SW 1271 (cell line): ENCODE data around the gene NUAK2.
"Not testable (repeated sequence)": the region's sequence is repeated elsewhere in the genome, so short reads cannot be mapped to it uniquely, and the experiment has no call there.

Experiments
- DNase-seq, 2 experiments: peaks; one replicate each; lab custom pipeline; 2025; lab: John Stamatoyannopoulos, UW

NUAK2 gene

GRCh38 chr1:205297546-205298177 is 23.9 kb downstream of the NUAK2 start:
- not testable (repeated sequence) for DNase-seq

- DNase-seq = no peak
Observed at GRCh38 chr1:205296154-205296553, 25.4 kb downstream of the NUAK2 start.

DNA sequence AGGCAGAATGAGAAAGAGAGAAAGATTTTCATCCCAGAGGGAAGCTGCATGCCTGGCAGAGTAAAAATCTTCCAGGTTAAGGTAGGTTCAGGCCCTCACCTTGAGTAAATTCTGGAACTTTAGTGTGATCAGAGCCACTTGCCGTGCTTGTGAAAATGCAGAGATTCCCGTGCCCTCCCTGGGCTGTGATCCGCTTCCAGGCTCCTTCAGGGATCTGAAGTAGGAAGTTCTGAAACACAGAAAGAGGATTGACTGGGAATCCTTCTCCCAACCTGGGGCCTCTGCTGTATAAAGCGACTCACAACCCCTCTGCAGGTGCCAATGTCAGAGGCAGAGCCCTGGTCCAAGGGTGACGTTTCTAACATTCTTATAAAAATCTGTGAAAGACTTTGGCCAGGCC is 26.6 kb downstream of the NUAK2 start:
- no peak for DNase-seq

- DNase-seq = peak; percentile 61 to 85
Observed at GRCh38 chr1:205294175-205294917, 27.2 kb downstream of the NUAK2 start.

DNA sequence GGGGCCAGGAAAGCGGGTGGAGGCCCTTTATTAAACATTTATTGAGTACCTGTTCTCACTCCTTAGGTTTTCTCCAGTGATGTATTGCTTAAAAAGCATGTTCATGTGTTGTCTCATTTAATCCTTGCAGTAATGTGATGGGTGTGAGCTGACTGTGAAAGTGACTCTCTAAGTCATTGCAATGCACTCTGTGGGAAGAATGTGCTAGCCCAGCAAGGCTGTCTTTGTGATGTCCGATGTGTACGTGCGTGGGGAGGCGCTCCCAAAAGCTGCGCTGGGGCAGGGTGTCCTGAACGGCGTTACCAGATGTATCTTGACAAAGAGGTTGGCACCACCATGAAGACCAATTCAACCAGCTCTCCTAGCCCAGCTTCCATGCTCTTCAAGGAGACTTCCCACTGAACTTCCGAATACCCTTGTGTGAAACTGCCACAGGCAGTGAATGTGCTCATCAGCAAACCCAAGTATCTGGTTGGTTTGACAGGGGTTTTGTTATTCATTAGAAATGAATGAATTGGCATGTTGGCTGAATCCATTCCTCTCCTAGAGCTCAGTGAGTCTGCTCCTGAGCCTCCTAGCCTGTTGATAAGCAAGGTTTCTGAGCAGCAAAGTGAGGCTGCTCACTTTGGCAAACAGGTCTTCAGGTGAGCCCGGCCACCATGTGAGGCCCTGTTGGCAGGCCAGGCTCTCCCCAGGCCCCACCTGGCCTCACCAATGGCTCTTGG is 28.0 kb downstream of the NUAK2 start:
- DNase-seq = no peak

DNA sequence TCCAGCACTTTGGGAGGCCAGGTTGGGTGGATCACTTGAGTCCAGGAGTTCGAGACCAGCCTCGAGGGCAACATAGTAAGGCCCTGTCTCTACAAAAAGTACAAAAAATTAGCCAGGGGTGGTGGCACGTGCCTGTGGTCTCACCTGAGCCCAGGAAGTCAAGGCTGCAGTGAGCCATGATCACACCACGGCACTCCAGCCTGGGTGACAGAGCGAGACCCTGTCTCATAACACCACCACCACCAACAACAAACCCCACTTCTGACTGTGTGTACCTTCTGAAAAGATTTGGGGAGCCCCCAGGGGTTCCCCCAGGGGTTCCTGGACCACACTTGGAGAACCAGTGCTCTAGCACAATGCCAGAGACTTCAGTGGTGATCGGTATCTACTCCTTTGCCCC is 29.9 kb downstream of the NUAK2 start:
- no peak for DNase-seq

DNA sequence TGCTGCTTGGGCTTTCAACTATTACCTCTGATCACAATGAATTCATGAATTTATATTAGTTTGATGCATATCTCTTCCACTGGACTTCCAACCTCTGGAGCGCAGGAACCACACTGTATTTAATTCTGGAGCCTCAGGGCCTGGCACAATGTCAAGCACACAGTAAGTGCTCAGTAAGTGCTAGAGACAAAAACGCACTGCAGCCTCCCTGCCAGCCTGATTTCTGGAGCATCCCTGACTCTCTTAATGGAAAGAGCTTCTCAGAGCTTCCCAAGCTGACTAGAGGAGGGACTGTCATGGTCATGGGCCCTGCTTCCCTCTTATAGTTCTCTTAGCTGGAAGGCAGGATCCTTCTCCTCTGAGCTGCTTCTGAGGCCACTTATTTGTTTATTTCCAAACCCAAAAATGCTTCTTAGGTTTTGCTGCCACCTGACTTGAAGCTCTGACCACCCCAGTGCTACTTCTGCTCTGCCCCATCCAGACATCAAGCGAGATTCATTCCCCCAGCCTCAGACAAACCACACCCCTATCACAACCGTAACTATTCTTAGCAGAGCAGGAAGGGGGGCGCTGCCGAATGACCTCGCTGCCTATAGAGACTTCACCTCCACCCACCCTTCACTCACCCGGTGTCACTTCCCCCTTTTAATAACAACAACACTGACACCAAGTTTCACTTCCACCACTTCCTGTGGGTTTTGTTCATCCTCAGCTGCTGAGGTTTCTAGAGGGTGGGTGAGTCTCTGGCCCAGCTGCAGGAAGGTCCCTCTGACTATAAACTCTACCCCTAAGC is 33.6 kb downstream of the NUAK2 start:
- no peak for DNase-seq

DNA sequence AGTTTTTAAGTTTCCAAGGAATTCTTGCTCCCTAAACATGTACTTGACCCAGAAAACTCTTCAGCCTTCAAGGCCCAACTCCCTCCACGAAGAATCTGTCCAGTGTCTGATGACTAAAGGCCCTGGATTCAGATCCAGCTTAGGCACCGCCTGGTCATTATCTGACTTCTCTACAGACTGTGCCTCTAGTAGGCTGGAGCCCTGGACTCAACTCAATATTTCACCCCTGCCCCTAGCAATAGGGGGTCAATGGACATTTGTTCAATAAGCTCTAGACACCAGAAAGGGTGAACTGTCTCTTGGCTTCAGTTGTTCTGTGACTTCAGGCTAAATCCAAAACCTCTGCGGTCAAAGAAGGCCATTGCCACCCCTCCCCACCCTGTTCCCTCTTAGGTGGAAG is 34.5 kb downstream of the NUAK2 start:
- no peak for DNase-seq

GRCh38 chr1:205286335-205286950 is 35.1 kb downstream of the NUAK2 start:
- DNase-seq = no peak

GRCh38 chr1:205285381-205286101 is 36.0 kb downstream of the NUAK2 start:
- DNase-seq = no peak

DNA sequence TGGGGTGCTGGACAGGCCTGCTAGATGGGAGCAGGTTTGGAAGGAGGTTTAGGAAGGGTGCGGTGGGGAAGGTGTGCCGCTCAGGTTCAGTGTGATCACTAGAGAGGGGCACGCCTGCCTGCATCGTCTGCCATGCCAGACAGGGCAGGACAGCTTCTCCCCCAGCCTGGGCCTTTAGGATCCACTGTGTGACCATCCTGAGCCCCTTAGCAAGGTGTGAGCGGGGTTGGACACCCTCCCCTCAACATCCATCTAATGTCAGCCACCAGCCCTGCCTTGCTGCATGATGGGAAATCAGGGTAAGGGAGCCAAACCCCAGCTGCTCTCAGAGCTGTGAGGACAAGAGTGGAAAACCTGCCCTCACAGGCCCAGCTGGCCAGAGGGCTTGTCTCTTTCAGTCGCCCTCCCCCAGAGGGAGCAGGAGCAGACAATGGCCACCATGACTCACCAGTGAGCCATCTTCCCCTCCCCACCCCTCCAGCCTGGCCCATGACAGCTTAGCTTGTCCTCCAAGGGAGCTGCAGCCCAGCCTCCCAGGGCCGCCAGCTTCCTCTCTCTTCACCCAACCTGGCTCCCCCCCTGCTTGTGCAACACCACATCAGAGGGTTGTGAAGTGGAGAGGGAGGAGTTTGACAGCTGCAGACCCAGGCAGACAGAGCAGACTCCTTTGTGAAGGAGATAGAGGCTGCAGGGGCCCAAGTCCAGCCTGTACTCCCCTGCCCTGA is 37.0 kb downstream of the NUAK2 start:
- DNase-seq = peak; percentile 75 to 79

DNA sequence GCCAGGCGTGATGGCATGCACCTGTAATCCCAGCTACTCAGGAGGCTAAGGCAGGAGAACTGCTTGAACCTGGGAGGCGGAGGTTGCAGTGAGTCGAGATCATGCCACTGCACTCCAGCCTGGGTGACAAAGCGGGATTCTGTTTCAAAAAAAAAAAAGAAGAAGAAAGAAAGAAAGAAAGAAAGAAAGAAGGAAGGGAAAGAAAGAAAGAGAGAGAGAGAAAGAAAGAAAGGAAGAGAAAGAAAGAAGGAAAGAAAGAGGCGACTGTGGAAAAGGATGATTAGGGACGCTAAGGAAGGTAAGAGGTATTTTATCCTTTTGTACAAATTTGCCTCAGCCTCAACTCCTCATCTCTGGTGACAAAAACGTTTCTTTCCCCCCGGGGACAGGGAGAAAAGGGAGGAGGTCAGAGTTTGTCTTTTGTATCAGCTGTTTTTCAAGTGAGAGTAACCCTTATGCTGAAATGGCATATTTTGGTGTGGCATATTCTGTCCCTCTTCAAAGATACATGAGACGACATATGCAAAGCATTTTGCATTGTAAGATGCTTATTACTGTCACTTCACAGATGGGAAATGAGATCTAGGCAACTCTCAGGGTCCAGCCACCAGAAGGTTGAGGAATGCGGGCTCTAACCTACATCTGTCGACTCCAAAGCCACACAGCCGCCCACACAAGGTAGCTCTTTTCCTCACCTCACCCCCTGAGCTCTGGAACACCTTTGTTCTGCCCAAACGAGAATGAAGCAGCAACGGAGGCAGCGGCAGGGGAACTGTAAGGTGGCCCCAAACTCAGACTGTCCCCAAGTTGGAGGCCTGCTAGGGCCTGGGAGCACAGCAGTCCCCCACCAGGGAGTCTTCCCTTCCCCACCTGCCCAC is 38.0 kb downstream of the NUAK2 start:
- no peak for DNase-seq

DNA sequence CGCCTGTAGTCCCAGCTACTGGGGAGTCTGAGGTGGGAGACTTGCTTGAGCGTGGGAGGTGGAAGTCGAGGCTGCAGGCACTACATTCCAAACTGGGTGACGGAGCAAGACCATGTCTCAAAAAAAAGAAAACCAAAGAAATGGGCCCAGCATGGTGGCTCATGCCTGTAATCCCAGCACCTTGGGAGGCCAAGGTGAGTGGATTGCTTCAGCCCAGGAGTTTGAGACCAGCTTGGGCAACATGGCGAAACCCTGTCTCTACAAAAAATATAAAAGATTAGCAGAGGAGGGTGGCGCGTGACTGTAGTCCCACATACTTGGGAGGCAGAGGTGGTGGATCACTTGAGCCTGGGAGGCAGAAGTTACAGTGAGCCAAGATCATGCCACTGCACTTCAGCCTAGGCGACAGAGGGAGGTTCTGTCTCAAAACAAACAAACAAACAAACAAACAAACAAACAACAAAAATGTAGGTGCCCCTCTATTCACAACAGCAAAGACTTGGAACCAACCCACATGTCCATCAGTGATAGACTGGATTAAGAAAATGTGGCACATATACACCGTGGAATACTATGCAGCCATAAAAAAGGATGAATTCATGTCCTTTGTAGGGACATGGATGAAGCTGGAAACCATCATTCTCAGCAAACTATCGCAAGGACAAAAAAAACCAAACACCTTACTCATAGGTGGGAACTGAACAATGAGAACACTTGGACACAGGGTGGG is 40.7 kb downstream of the NUAK2 start:
- DNase-seq = not testable (repeated sequence)

- no peak for DNase-seq
Observed at GRCh38 chr1:205279986-205280385, 41.6 kb downstream of the NUAK2 start.

GRCh38 chr1:205276689-205277065 is 44.9 kb downstream of the NUAK2 start:
- DNase-seq = no peak

- DNase-seq = no peak
Observed at GRCh38 chr1:205275916-205276688, 45.4 kb downstream of the NUAK2 start.

DNA sequence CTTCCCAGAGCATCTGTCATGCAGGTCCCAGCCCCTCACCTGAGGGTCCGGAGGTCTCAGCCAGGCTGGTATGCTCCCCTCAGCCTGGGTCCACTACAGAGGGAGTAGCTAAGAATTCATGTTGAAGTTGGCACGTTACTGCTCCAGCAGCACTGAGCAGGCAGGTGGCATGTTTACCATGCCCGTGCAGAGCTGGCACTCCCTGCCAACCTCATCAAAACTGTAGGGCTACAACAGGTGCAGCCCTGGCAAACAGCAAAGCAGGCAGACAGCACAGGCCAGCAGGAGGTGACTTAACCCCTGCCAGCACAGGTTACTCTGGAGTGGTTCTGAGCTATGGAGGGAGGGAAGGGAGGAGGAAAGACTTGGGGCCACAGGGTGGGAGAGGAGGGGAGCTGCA is 46.4 kb downstream of the NUAK2 start:
- no peak for DNase-seq
